ENCODE results near the gene MBNL2. TPM values are rescaled to one million over a fixed set of nuclear protein-coding genes. Genes with fewer than 3 reads are reported as not detected.

MBNL2 gene
- total and polyA plus RNA-seq, 7 donors: 11.8 to 110 (median 84.7) TPM

DNA sequence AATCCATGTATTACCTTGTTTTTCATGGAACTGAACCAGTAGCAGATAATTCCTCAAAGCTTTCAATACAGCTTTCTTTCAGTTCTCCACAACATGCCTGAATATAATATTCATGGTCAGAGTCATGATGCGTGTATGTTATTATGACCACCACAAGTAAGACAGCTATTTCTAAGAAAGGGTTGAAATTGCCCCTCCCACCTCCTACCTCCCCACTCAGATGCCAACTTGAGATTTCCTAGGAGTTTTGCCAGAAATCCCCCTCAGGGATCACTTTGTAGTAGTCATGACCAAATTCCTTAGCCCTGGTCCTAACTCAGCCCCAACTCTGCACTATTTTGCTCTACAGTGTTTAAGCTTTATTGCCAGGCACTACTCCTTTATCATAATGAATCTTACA lies 141.9 kb downstream of the MBNL2 start:
- no peak overlapping the region for H3K4me3 ChIP-seq
- WGBS, 2 donors: 48 to 100% methylated on average over 1 of the region's 1 CpG

GRCh38 chr13:97364827-97365226 lies 142.7 kb downstream of the MBNL2 start:
- intact Hi-C loops (cut with DNase I): no loop called here

More for the DNA sequence above, 141.9 kb downstream of the MBNL2 start:
- no peak for TF ChIP-seq CTCF (IDR thresholded peaks at IDR 0.05)
- no peak for TF ChIP-seq POLR2A (IDR thresholded peaks at IDR 0.05)
- no peak for TF ChIP-seq EP300 (IDR thresholded peaks at IDR 0.05)
- TF ChIP-seq POLR2AphosphoS5 (IDR thresholded peaks at IDR 0.05): no peak
- Histone ChIP-seq H3K27ac (no peak overlapping the region), H3K4me1 (peaks cover 0 to 35% (median 20%) of the 10 kb centered on the region in 4 donors), H3K27me3 (no peaks in the 10 kb centered on the region), H3K9me3 (no peaks in the 10 kb centered on the region), H3K36me3 (peaks cover 0 to 52% (median 5%) of the 10 kb centered on the region in 4 donors)
- DNase-seq: no peak
- intact Hi-C loops (cut with DNase I): no loop called here

GRCh38 chr13:97366172-97366688 lies 144.1 kb downstream of the MBNL2 start:
- TF ChIP-seq EP300 (IDR thresholded peaks at IDR 0.05) (no peak), POLR2AphosphoS5 (IDR thresholded peaks at IDR 0.05) (no peak), CTCF (IDR thresholded peaks at IDR 0.05) (no peak), POLR2A (IDR thresholded peaks at IDR 0.05) (no peak)
- intact Hi-C loops (cut with DNase I): no loop called here
- Histone ChIP-seq H3K9me3 (no peaks in the 10 kb centered on the region), H3K27me3 (no peaks in the 10 kb centered on the region), H3K27ac (no peak overlapping the region), H3K4me1 (peaks cover 0 to 24% (median 15%) of the 10 kb centered on the region in 4 donors), H3K4me3 (no peak overlapping the region), H3K36me3 (peaks cover 0 to 43% (median 7%) of the 10 kb centered on the region in 4 donors)
- no peak for DNase-seq
- WGBS, 2 donors: 94 to 97% methylated on average over 5 of the region's 5 CpGs

More at GRCh38 chr13:97364827-97365226, 142.7 kb downstream of the MBNL2 start:
- Histone ChIP-seq H3K9me3 (no peaks in the 10 kb centered on the region), H3K4me3 (no peak overlapping the region), H3K36me3 (peaks cover 0 to 52% (median 5%) of the 10 kb centered on the region in 4 donors), H3K4me1 (peaks cover 0 to 27% (median 15%) of the 10 kb centered on the region in 4 donors), H3K27ac (no peak overlapping the region), H3K27me3 (no peaks in the 10 kb centered on the region)
- no peak for TF ChIP-seq POLR2AphosphoS5 (IDR thresholded peaks at IDR 0.05)
- TF ChIP-seq EP300 (IDR thresholded peaks at IDR 0.05): no peak
- no peak for TF ChIP-seq CTCF (IDR thresholded peaks at IDR 0.05)
- TF ChIP-seq POLR2A (IDR thresholded peaks at IDR 0.05): no peak
- 96 to 98% methylated on average over 4 of the region's 4 CpGs for WGBS, 2 donors
- DNase-seq: no peak

- H3K9me3 ChIP-seq: no peaks in the 10 kb centered on the region
- H3K27me3 ChIP-seq: no peaks in the 10 kb centered on the region
- H3K27ac ChIP-seq: peak overlapping the region in 2 of 4 donors; percentile 33 to 34
- intact Hi-C loops (cut with DNase I): no loop called here
- TF ChIP-seq POLR2A (IDR thresholded peaks at IDR 0.05): no peak
- TF ChIP-seq POLR2AphosphoS5 (IDR thresholded peaks at IDR 0.05): peak in 1 of 4 donors; percentile 24
- peaks cover 0 to 50% (median 11%) of the 10 kb centered on the region in 4 donors for H3K36me3 ChIP-seq
- peak; percentile 71 for DNase-seq
- H3K4me3 ChIP-seq: no peak overlapping the region
- peaks cover 0 to 24% (median 15%) of the 10 kb centered on the region in 4 donors for H3K4me1 ChIP-seq
- WGBS, 2 donors: 76 to 81% methylated on average over 15 of the region's 15 CpGs
Measured at GRCh38 chr13:97367016-97367822, 145.1 kb downstream of the MBNL2 start.

- TF ChIP-seq CTCF (IDR thresholded peaks at IDR 0.05) (no peak), EP300 (IDR thresholded peaks at IDR 0.05) (no peak), POLR2AphosphoS5 (IDR thresholded peaks at IDR 0.05) (no peak), POLR2A (IDR thresholded peaks at IDR 0.05) (no peak)
Measured at GRCh38 chr13:97369261-97369893, 147.2 kb downstream of the MBNL2 start.

More at GRCh38 chr13:97369261-97369893, 147.2 kb downstream of the MBNL2 start:
- no peaks in the 10 kb centered on the region for H3K9me3 ChIP-seq
- H3K27ac ChIP-seq: peak overlapping the region in 3 of 4 donors; percentile 33 to 56 (median 36)
- no peaks in the 10 kb centered on the region for H3K27me3 ChIP-seq
- peaks cover 0 to 42% (median 11%) of the 10 kb centered on the region in 4 donors for H3K36me3 ChIP-seq
- peaks cover 0 to 24% (median 15%) of the 10 kb centered on the region in 4 donors for H3K4me1 ChIP-seq
- no peak for DNase-seq
- 24 to 32% methylated on average over 4 of the region's 4 CpGs for WGBS, 2 donors
- peak overlapping the region; percentile 13 to 37 (median 30) for H3K4me3 ChIP-seq
- intact Hi-C loops (cut with DNase I): no loop called here
